HG03159 (cell line): ENCODE measurements around the gene CD82.

Experiments
- ATAC-seq: cut with Tn5 transposase; IDR thresholded peaks from one replicate; pipeline ENCODE4 v1.9.1; 2021; ENCODE audit warnings: mild to moderate bottlenecking, moderate library complexity; ENCODE audit not compliant: unreplicated experiment

CD82 gene

DNA sequence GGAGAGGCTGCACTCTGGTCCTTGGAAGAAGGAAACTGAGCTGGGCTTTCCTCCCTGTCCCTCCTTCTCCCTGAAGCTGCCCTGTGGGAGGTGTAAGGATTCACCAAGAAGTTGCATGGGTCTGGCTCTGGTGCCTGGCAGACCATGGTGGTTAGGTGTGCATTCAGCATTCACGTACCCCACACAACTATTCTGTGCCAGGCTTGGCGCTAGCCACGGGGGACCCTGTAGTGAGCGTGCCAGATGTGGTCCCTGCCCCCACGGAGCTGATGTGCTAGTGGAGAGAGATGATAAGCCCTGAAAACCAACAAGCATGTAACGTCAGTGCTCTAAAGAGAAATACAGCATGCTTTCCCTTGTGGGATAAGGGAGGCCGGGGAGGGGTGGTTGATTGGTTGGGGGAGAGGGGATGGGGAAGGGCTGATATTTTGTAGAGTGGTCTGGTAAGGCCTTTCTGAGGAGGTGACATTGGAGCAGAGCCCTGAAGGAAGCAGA is 48.9 kb downstream of the CD82 start:
- no peak for ATAC-seq

DNA sequence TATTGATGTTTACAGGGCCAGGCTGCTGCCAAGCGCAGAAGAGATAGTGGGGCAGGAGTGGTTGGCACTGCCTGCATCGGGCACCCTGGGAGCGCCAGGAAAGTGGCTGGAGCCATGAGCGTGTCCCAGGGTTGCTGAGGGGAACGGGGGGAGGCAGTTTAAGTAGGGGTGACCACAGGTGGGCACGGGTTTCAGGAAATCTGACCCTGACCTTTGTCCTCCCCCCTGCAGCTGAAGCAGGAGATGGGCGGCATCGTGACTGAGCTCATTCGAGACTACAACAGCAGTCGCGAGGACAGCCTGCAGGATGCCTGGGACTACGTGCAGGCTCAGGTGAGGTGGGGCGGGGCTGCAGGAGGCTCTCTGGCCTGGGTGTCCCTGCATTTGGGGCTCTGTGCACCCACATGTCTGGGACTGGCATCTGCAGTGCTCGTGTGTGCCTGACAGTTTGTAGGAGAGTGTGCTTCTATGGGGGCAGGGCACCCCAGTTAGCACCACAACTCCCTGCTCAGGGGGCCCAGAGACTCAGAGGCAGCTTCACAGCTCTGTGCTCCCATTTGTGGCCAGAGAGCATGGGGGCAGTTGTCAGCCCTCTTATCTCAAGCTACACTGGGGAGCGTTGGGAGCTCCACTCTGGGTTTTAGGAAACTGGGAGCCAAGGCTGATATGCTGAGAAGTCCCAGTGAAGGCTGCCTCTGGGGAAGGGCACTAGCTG is 49.7 kb downstream of the CD82 start:
- ATAC-seq = no peak

GRCh38 chr11:44615913-44616791 is 50.7 kb downstream of the CD82 start:
- ATAC-seq = no peak

- ATAC-seq = no peak
Observed at GRCh38 chr11:44617671-44618461, 52.4 kb downstream of the CD82 start.

- no peak for ATAC-seq
Observed at GRCh38 chr11:44618561-44619425, 53.3 kb downstream of the CD82 start.

DNA sequence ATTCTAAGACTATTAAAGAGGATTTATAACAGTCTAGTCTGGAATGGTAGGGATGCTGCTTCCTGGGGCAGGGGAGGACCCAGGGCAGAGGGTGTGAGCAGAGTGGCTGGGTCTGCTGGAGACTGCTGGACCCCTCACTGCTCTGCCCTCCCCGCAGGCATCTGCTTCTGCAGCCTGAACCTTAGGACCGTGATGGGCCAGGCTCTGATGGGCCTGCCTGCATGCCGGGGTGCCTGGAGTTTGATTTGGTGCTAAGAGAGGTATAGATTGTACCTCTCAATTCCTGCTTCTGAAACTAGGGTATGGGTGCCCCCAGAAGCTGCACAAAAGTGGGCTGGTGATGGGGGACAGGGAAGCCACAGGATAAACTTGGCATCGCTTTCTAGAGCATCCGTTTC is 54.9 kb downstream of the CD82 start:
- ATAC-seq = no peak

DNA sequence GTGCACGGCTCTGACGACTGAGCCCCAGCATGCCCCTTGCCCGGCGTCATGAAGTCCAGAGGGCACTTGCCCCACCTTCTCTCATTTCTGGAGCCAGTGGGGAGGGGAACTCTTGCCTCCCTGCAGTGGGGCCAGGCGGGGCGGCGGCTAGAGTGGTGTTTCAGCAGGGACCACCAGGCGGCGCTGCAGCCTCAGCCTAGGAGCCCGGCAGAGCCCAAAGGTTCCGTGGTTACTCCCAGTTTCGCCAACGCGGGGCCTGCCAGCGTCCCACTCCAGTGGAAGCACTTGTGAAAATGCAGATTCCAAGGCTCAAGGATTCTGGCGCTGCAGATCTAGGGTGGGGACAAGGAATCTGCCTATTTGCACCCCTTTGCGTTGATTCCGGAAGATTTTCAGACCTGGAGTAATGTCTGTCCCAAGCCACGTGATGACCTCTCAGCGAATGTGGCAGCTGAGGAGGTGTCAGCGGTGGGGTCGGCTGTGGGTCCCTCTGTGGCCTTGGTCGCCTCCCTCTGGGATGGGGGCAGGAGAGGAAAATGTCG is 55.7 kb downstream of the CD82 start:
- ATAC-seq = no peak

GRCh38 chr11:44621784-44622183 is 56.3 kb downstream of the CD82 start:
- no peak for ATAC-seq

DNA sequence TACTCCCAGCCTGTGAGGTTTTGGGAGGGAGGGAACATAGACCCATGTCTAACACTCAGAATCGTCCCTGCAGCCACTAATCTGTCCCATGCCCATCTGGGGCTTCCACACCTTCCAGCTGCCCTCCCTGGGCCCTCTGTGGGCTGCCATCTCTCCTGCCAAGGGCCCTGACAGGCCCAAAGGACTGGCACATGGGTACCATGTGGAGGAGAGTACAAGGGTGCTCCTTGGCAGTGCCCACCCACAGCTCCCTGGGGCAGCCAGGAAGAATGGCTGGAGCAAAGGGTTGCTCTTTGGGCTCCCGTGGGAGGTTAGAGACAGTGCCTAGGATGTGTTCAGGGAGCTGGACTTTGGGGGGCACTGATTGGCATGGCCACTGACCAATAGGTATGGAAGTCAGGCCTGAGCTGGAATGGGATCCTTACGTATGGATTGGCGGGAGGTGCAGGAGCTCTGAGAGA is 56.8 kb downstream of the CD82 start:
- no peak for ATAC-seq

GRCh38 chr11:44622721-44623258 is 57.3 kb downstream of the CD82 start:
- ATAC-seq = no peak

DNA sequence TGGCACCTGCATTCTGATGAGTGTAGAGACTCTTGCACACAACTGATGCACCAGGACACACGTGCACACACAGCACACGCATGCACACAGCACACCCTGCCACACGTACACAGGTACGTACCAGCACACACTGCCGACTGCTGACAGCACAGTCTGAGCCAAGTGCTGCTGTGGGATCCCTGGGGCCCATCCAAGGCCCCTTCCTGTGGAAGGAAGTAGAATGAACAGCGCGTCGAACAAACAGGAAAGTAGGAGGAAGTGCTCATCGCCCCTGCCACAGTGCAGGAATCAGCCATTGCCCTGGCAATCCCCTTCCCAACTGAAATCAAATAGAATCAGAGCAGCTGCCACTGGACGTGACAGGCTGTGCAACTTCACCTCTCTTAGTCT is 57.9 kb downstream of the CD82 start:
- ATAC-seq = no peak

GRCh38 chr11:44623731-44624491 is 58.4 kb downstream of the CD82 start:
- no peak for ATAC-seq

- no peak for ATAC-seq
Observed at GRCh38 chr11:44624761-44625221, 59.3 kb downstream of the CD82 start.

DNA sequence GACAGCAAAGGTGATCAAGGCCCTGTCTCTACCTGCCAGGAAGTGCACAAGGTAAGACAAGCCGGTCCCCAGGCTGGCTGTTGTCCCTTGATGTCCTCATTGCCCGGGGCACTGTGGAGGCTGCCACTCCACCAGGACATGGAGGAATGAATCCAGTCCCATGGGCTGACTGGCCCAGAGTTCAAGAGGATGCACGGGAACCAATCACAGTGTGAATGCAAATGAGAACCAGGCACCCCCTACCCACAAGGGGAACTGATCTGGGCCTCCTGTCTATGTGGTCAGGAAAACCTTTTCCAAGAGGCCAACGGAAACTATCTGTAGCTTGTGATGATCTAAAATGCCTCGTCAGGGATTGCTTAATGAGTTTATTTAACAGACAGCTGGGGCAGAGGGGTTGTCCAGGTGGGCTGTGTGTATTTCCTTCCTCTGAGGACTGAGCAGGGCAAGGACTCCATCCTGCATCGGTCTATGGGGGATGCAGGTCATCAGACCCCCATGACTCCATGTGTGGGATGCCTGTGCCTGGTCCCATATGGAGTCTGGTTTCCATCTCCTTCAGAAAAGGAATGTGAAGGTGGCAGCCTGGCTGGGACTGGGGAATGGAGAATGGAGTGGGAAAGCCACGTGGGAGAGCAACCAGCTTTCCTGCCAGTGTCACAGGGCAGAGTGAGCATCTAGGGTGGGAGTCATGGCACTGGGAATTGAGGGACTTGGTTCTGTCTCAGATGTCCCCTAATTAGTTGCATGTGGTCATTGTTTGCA is 60.5 kb downstream of the CD82 start:
- no peak for ATAC-seq

- no peak for ATAC-seq
Observed at GRCh38 chr11:44626645-44627044, 61.2 kb downstream of the CD82 start.

- no peak for ATAC-seq
Observed at GRCh38 chr11:44627165-44627789, 61.8 kb downstream of the CD82 start.

GRCh38 chr11:44627911-44628729 is 62.7 kb downstream of the CD82 start:
- ATAC-seq = peak; percentile 43
